Bone marrow (tissue), 2 donors: ENCODE measurements around the gene MEF2C.

ENCODE experiments used
- DNase-seq, 2 donors: peaks; one replicate each; lab custom pipeline; 2025; lab: John Stamatoyannopoulos, UW

MEF2C gene

GRCh38 chr5:88829054-88829453 is 53.9 kb downstream of the MEF2C start:
- peak in 1 of 2 donors; percentile 66 for DNase-seq

DNA sequence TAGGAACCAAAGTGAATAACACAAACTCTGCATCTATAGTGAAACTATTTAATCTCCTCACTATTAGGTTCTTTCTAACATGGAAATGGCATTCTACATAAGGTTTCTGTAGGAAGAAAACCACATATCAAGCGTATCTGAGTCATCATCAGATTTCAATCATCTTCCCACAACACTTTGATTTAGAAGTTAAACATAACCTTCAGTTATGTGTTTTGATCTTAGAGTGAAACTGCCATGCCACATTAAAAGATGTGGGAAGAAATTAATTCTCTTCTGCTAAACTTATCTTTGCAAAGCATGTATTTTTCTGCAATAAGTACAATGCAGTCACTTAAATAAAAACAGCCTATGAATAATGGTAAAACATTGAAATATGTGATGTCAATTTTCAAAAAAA is 55.0 kb downstream of the MEF2C start:
- no peak for DNase-seq

GRCh38 chr5:88826646-88827585 is 56.1 kb downstream of the MEF2C start:
- DNase-seq = peak; percentile 9 to 93

DNA sequence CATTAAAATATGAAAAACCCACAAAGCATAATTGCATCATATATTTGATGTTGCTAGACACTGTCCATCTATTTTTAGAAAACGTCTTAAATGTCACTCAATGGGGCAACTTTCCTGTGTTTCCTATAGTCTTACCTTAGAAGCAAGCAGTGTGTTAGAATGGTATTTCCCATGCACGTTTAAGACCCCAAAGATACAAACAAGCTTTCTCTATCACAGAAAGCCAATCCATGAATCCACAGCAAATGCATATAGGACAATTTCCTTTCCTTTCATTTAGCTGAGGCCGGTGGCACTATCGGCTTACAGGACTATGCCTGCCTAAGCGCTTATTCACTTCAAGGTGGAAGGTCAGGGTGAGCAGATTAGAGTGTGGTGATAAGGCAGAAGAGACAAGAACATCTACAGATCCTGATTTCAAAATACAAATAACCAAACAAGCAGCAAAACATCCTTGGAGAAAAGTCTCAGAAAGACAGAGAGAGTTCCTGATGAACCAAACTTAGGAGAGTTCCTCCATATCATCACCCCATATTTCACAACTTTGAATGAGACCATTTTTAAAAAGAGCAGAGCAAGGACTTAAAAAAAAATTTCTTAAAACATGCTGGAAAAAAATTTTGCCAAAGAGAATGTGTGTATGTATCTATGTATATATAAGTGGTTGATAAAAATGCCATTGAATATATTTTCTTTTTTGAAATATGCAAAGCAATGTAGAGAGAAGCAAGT is 57.2 kb downstream of the MEF2C start:
- no peak for DNase-seq

GRCh38 chr5:88824892-88825583 is 57.9 kb downstream of the MEF2C start:
- no peak for DNase-seq

DNA sequence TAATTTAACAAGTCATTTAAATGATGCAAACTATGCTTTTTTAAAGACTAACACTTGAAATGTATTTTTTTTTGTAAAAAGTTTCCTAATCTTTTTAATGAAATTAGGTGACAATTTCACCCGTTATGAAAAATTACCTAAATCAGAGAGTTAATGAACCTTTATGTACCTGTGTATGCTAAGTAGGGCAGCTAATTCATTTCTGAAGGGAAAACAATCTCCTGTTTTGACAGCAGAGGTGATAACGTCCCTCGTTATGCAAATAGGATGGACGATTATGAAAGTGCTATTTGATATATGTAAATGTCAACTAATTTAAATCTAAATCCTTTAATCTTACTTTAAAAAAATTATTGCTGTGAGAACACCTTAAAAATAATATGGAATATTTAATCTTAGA is 58.8 kb downstream of the MEF2C start:
- no peak for DNase-seq

DNA sequence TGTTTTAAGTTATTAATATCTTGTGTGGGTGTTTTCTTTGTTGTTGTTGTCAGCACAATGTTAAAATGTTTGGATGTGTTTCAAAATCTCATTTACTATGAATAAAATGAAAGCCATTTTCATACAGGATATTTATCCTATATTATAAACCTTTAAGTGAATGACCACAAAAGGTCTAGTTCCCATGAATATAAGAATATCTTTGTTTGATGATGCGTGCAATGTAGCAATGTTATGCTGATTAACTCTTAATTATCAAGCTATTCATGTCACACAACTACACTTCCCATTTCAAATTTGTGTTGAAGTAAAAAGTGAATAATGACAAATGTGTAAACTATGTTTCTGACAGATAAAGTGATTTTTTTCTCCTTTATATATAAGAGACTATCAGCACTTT is 59.8 kb downstream of the MEF2C start:
- no peak for DNase-seq

DNA sequence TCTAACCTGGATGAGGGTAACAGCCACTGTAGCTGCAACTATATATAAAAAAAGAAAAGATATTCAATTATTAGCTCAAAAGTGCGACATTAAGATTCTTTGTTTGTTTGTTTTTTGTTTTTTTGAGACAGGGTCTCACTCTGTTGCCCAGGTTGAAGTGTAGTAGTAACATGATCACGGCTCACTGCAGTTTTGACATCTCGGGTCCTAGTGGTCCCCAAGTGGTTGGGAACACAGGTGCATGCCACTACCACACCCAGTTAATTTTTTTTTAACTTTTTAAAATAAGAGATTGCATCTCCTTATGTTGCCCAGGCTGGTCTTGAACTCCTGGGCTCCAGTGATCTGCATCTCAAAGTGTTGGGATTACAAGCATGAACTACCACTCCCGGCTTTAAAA is 61.8 kb downstream of the MEF2C start:
- no peak for DNase-seq

DNA sequence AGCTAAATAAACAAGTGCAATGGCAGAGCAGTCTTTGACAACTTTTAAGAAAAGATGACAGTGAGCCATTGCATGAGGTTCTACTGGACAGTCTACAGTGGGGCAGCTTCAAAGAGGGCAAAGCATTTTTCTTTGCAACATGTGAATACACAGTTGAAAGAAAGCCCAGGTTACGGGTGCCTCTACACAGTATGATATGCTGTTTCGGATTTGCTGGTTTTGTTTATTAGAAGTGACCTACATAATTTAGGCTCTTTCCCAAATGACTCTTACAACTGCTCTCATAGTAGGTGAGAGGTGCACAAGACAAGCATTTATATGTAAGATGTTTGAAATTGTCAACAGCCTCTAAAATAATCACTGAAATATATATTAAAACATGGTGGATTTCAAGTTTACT is 62.4 kb downstream of the MEF2C start:
- no peak for DNase-seq

- DNase-seq = no peak
Measured at GRCh38 chr5:88819301-88819999, 63.5 kb downstream of the MEF2C start.

GRCh38 chr5:88818296-88818695 is 64.7 kb downstream of the MEF2C start:
- DNase-seq = no peak

DNA sequence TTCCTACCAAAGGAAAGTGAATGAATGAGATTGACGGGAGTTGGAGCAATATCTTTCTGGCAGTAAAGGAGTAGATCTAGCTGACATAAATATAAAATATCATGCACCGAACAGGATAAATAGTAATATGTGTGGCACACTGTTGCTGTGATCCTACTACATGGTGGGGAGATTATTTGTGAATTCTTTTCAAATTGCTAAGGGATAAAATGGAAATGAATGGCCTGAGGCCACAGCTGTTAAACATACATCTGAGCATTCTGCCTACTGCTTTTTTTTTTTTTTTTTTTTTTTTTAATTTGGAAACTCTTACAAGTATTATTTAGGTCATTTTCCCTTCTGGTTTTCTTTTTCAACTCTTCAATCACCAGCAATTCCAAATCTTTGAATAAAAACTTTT is 66.8 kb downstream of the MEF2C start:
- no peak for DNase-seq

DNA sequence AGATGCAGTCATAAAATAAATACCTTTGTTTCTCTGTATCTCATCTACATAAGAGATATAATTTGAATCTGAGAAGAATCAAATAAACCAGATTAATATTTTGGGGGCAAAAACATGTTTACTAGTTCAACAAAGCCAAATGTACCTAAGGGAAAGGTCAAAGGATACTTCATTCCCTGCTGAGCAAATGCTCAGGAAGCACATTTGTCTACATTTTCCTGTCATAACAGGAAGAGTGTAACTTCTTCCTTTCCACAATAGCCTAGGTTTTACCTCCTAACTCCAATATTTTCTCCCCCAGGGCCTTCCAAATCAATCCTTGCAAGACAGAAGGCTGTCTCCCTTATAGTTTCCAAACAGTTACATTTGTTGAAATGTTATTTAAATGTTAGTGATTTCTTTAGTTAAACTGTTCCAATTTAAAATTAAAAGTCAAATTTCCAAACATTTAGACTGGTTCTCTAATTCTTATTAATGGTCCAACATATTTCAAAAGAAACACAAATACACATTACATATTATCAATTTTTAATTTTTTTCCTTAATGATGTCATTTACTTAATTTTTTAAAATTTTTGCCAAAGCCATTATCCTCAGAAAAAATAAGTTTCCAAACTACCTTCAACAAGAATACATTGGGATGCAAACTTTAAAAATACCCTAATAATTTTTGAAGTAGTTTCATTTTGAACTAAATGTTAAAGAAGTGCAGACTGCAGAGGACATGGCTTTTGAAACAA is 67.8 kb downstream of the MEF2C start:
- DNase-seq = no peak

DNA sequence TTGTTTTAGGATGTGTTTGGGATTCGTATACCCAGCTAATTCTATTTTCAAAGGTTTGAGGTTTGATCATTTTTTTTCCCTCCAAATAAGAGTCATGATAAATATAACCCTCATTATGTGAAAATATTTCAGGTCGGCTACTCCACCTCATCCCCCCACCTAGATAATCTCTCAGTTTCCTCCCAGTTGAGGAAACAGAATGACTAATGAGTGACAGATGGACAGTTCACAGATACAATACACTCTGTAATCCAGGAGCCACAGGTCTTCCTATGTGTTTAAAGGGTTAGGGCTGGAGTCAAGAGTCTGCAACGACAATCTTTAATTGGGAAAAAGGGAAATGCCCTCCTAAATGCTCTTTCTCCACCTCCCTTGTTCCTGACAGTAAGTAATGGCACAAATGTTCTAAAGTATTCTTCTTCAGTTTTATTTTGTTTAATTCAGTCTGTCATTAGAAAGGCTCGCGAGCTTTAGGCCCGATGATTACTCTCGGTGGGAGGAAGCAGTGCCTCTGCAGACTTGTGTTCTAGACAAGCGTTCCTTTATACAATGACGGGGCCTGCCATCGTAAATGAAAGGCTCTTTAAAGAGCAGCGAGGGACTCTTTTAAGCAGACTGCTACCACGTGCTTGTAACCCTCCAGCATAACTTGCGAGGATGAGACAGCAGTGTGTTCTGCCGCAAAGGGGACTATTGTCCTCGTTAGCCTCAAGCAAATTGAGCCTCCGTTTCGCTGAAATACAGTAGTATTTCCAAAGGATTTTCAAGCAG is 69.0 kb downstream of the MEF2C start:
- DNase-seq = no peak

DNA sequence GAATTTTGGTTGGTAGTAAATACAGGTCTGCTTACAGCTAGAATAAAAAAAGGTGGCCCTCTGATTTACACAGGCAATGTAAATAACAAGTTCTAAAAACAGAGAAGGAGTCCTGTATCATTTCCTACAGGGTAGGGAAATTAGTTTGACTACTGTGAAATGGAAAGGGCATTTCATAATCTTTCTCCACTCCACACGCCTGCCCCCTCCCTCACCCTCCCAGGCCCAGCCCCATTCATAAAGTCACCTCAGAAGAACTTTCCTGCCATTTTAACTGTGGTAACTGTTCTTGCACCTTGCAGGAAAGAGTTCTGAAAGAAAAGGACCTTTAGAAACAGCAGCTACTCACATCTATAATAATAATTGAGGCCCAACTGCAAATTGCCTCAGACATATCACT is 69.7 kb downstream of the MEF2C start:
- DNase-seq = no peak

GRCh38 chr5:88808153-88808552 is 74.8 kb downstream of the MEF2C start:
- DNase-seq = no peak

DNA sequence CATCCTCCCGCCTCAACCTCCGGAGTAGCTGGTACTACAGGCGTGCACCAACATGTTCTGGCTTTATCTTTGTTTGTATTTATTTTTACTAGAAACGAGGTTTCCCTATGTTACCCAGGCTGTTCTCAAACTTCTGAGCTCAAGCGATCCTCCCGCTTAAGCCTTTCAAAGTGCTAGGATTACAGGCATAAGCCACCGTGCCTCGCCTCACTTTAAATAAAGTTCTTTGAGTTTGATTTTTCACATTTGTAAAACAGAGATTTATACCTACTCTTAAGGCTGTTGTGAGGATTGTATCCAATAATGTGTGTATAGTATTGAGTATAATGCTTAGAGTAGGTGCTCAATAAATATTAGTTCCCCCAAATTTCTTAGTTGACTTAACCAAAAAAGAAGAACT is 75.7 kb downstream of the MEF2C start:
- DNase-seq = no peak

GRCh38 chr5:88806338-88806737 is 76.6 kb downstream of the MEF2C start:
- no peak for DNase-seq

DNA sequence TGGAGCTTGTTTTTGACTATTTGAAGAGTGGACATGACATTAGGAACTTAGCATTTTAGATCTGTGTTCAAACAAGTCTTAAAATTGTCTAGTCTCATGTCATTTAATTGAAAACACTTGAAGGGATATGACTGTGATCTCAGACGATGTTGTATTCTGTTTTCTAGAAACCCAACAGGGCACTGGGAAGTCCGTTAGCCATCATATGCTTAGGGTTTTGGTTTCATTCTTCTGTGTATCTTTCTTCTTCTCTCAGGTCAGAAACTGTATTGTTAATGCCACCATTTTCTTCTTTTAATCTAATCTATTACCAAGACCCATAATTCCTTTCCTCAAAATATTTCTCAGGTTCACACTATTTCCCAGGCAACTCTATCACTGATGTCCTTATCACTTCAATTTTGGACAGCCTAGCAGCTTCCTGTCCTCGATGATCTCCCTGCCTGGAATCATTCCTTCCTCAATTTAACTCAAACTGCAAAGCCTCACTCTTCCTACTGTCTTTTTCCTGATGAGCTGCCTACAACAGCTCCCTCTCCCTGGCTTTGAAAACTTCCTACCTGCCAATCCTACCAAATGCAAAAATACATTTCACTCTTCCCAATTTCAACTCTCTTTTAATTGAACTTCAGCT is 77.7 kb downstream of the MEF2C start:
- DNase-seq = no peak

GRCh38 chr5:88804444-88804843 is 78.5 kb downstream of the MEF2C start:
- DNase-seq = no peak
